CD4-positive, alpha-beta T cell (primary cell): ENCODE data around the gene TBC1D22A. TPM values are rescaled to one million over a fixed set of nuclear protein-coding genes. Genes with fewer than 3 reads are reported as not detected.
A peak's percentile ranks its signal among the peaks of the same experiment; 100 is the strongest.

Experiments
- ATAC-seq: fragments of 200-7000 bp; cut with Tn5 transposase; one replicate; pipeline ENCODE4 v1.10.0; 2022; ENCODE audit warnings: mild to moderate bottlenecking; ENCODE audit not compliant: poor library complexity
- CTCF ChIA-PET: fragments of 350-600 bp; sonication (Branson Sonifier 250); formaldehyde crosslinking; loops from one replicate; lab custom pipeline; 2021; ENCODE audit warnings: antibody characterized with exemption, inconsistent platforms; lab: Charles Lee
- POLR2A ChIA-PET: fragments of 350-600 bp; sonication (Branson Sonifier 250); formaldehyde crosslinking; loops from one replicate; lab custom pipeline; 2021; ENCODE audit warnings: antibody characterized with exemption, inconsistent platforms; lab: Charles Lee
- DNase-seq, 14 experiments: peaks; one replicate each; pipeline ENCODE4 v3.0.0-alpha.2; 2013 to 2020; ENCODE audit warnings: mixed read lengths in 2 of 14
- H3K27ac ChIP-seq, 2 donors: one replicate each; pipeline versions ENCODE4 v1.5.1 to v1.7.0; 2013; ENCODE audit warnings: low read length in 2 of 2, low read depth in 1 of 2, mild to moderate bottlenecking in 1 of 2
- H3K27me3 ChIP-seq, 2 experiments: 1 replicate in 1 of 2; 2 replicates in 1 of 2; pipeline versions ENCODE4 v1.6.1 to v1.7.0; 2013; ENCODE audit warnings: low read length in 2 of 2, control low read depth in 1 of 2, mild to moderate bottlenecking in 1 of 2, moderate library complexity in 1 of 2; ENCODE audit not compliant: insufficient read depth in 2 of 2, control insufficient read depth in 1 of 2
- H3K36me3 ChIP-seq: one replicate; pipeline ENCODE4 v1.6.1; 2013; ENCODE audit warnings: low read length, control low read depth; ENCODE audit not compliant: insufficient read depth
- H3K4me1 ChIP-seq: one replicate; pipeline ENCODE4 v1.6.1; 2013; ENCODE audit warnings: low read length, control low read depth; ENCODE audit not compliant: insufficient read depth
- H3K4me3 ChIP-seq: one replicate; pipeline ENCODE4 v1.5.1; 2013; ENCODE audit warnings: mild to moderate bottlenecking, low read length, moderate library complexity
- H3K9me3 ChIP-seq, 2 experiments: 1 replicate in 1 of 2; 2 replicates in 1 of 2; pipeline versions ENCODE4 v1.6.1 to v1.7.0; 2013; ENCODE audit warnings: low read length in 2 of 2, mild to moderate bottlenecking in 2 of 2, control low read depth in 1 of 2, moderate library complexity in 1 of 2; ENCODE audit not compliant: control insufficient read depth in 1 of 2, insufficient read depth in 1 of 2
- H3K27ac Mint-ChIP-seq: one replicate; pipeline ENCODE4 v1.8.0; 2020; ENCODE audit warnings: mixed read lengths
- H3K27me3 Mint-ChIP-seq: one replicate; pipeline ENCODE4 v1.8.0; 2021; ENCODE audit warnings: mixed read lengths
- H3K36me3 Mint-ChIP-seq: one replicate; pipeline ENCODE4 v1.8.0; 2021; ENCODE audit warnings: low read depth, mixed read lengths
- H3K4me1 Mint-ChIP-seq: one replicate; pipeline ENCODE4 v1.8.0; 2021; ENCODE audit warnings: low read depth, mixed read lengths
- H3K4me3 Mint-ChIP-seq: one replicate; pipeline ENCODE4 v1.8.0; 2020; ENCODE audit warnings: mild to moderate bottlenecking, mixed read lengths
- H3K9me3 Mint-ChIP-seq: one replicate; pipeline ENCODE4 v1.8.0; 2020; ENCODE audit warnings: mixed read lengths
- intact Hi-C, 2 experiments: fragments of 100-400 bp; cut with DNase I in 1 of 2; cut with micrococcal nuclease in 1 of 2; formaldehyde crosslinking; loops; one replicate each; pipeline versions ENCODE4 v1.15.1 to v1.9.0; 2023 to 2025; cut with DNase I, micrococcal nuclease
- total RNA-seq, 174 experiments: library from RNA in 2 of 174; stranded (reverse) in 2 of 174; gene quantifications; one replicate each; pipeline ENCODE4 v1.2.3 and lab custom pipeline; 2021 to 2026
- TF ChIP-seq, protein P1 (sequence below): fragments of 200-600 bp; IDR thresholded peaks from one replicate; pipeline ENCODE4 v1.8.0; 2022; ENCODE audit warnings: antibody characterized with exemption, mild to moderate bottlenecking

Gene TBC1D22A
- total RNA-seq, 2 experiments from 2014 or later: 27.1 to 31.7 TPM

- ATAC-seq (no peak), DNase-seq (no peak)
- Mint-ChIP-seq H3K27ac (peak overlapping the region; percentile 59), H3K9me3 (no peaks in the 10 kb centered on the region), H3K4me3 (no peak overlapping the region), H3K27me3 (no peaks in the 10 kb centered on the region), H3K4me1 (peaks cover 52% of the 10 kb centered on the region), H3K36me3 (peaks cover 67% of the 10 kb centered on the region)
- Histone ChIP-seq H3K27me3 (no peaks in the 10 kb centered on the region), H3K27ac (no peak overlapping the region), H3K4me3 (no peak overlapping the region), H3K4me1 (peaks cover 71% of the 10 kb centered on the region), H3K36me3 (peaks cover 63% of the 10 kb centered on the region), H3K9me3 (no peaks in the 10 kb centered on the region)
- CTCF ChIA-PET: no interaction called here
- intact Hi-C loops: no loop called here
- TF ChIP-seq, protein P1, sequence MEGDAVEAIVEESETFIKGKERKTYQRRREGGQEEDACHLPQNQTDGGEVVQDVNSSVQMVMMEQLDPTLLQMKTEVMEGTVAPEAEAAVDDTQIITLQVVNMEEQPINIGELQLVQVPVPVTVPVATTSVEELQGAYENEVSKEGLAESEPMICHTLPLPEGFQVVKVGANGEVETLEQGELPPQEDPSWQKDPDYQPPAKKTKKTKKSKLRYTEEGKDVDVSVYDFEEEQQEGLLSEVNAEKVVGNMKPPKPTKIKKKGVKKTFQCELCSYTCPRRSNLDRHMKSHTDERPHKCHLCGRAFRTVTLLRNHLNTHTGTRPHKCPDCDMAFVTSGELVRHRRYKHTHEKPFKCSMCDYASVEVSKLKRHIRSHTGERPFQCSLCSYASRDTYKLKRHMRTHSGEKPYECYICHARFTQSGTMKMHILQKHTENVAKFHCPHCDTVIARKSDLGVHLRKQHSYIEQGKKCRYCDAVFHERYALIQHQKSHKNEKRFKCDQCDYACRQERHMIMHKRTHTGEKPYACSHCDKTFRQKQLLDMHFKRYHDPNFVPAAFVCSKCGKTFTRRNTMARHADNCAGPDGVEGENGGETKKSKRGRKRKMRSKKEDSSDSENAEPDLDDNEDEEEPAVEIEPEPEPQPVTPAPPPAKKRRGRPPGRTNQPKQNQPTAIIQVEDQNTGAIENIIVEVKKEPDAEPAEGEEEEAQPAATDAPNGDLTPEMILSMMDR: no peak
- POLR2A ChIA-PET: no interaction called here
Measured at GRCh38 chr22:46728470-46728869, 34.0 kb upstream of the TBC1D22A start.

DNA sequence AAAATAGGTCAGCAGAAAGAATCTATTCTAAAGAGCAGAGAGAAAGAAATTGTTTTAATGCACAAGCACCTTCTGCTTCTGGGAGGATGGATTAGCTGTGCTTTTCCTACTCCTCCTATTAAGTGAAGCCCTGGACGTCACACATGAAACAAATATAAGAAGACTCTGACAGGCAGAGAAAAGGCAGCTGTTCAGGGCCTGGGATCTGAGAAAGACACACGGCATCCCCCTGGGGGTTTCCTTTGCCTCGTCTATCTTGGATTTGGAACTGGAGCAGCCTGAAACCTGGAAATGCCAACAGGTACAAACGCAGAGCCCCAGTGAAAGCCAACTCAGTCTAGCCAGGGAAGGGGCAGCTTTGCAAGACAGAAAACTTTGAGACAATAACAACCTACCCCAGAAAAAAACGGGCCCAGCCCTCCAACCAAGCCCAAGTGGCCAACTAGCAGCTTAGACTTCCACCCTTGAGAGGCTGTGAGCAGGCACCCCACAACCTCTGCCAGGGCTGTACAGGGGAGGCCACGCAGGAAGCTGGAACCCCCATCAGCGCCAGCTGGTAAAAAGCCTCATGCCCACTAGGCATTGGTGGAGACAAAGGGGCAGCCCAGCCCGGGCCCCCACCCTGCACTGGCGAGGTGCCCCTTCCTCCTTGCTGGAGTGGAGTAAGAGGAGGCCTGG is 31.7 kb upstream of the TBC1D22A start:
- POLR2A ChIA-PET: interaction anchor here (1.4 kb wide), 1 partner anchor 9 kb away, joined by 5 read pairs; no protein-coding TSS in a partner anchor
- Histone ChIP-seq H3K36me3 (peaks cover 48% of the 10 kb centered on the region), H3K27me3 (no peaks in the 10 kb centered on the region), H3K9me3 (no peaks in the 10 kb centered on the region), H3K4me3 (no peak overlapping the region), H3K27ac (peak overlapping the region; percentile 21 to 22), H3K4me1 (peaks cover 86% of the 10 kb centered on the region)
- TF ChIP-seq, protein P1: no peak
- intact Hi-C loops: no loop called here
- Mint-ChIP-seq H3K36me3 (peaks cover 55% of the 10 kb centered on the region), H3K27me3 (no peaks in the 10 kb centered on the region), H3K9me3 (no peaks in the 10 kb centered on the region), H3K27ac (peak overlapping the region; percentile 71), H3K4me1 (peaks cover 63% of the 10 kb centered on the region), H3K4me3 (peak overlapping the region; percentile 1)
- CTCF ChIA-PET: interaction anchor here (1.2 kb wide), 1 partner anchor 60 kb away, joined by 3 read pairs; no protein-coding TSS in a partner anchor
- DNase-seq: no peak
- no peak for ATAC-seq

DNA sequence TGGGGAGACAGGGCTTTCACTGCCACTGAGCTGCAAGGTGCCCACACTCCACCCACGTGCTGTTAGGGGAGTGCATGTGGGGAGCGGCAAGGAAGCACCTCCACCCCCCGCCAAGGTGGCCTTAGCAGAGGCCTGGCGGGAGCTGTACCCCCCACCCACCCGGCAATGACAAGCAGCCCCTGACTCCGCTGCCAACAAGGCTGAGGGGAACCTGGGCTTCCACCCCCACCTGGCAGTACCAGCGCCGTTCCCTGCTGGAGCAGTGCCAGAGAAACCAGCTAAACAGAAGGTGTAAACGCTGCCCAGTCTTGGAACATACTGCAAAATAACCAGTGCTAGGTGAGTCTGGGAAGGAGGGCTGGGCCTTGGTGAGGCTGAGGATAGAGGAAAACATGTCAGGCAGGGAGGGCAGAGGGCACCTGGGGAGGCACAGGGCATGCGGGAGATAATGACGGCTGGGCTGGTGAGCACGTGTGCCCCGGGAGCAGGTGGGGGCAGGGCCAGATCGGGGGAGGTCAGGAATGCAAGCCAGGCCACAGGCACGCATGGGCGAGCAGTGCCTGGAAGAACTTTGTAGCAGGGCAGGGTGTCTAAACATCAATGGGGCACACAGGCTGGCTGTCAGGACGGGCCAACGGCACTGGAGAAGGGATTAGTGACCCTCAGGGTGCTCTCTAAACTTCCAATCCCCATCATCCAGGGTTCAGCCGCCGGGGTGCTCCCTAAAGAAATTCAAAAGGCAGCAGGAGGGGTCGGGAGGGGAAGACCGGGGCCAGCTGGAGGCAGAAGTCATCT is 31.0 kb upstream of the TBC1D22A start:
- ATAC-seq (no peak), DNase-seq (no peak)
- TF ChIP-seq, protein P1: no peak
- peak overlapping the region; percentile 32 to 40 for H3K27ac ChIP-seq
- no peak overlapping the region for H3K4me3 ChIP-seq
- Mint-ChIP-seq H3K27me3 (no peaks in the 10 kb centered on the region), H3K9me3 (no peaks in the 10 kb centered on the region), H3K27ac (peak overlapping the region; percentile 71), H3K36me3 (peaks cover 49% of the 10 kb centered on the region), H3K4me3 (peak overlapping the region; percentile 42), H3K4me1 (peaks cover 70% of the 10 kb centered on the region)
- POLR2A ChIA-PET: interaction anchor here (1.4 kb wide), 1 partner anchor 10 kb away, joined by 5 read pairs; no protein-coding TSS in a partner anchor
- H3K27me3 ChIP-seq: no peaks in the 10 kb centered on the region
- intact Hi-C loops: no loop called here
- H3K36me3 ChIP-seq: peaks cover 42% of the 10 kb centered on the region
- H3K9me3 ChIP-seq: no peaks in the 10 kb centered on the region
- CTCF ChIA-PET: interaction anchor here (1.2 to 1.3 kb wide), 2 partner anchors 60 to 72 kb away, joined by 3 read pairs; no protein-coding TSS in a partner anchor
- peaks cover 90% of the 10 kb centered on the region for H3K4me1 ChIP-seq
